HG02852 (cell line): Measurements from ENCODE around the gene WDR86.

Experiments
- ATAC-seq: cut with Tn5 transposase; IDR thresholded peaks from one replicate; pipeline ENCODE4 v1.9.1; 2021; ENCODE audit warnings: mild to moderate bottlenecking, moderate library complexity; ENCODE audit not compliant: unreplicated experiment

The WDR86 gene

DNA sequence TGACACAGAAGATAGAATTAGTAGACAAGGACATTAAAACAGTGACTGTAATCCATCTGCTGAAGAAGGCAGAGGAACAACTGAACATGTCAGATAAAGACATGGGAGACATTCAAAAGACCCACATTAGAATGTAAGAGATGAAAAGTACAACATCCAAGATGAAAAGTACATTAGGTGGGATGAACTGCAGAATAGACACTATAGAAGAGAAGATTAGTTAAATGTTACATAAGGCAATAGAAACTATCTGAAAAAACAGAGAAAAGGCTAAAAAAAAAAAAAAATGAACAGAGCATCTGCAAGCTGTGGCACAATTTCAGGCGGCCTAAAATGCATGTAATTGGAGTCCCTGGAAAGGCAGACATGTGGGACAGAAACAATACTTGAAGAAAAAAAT is 46.7 kb downstream of the WDR86 start:
- no peak for ATAC-seq

DNA sequence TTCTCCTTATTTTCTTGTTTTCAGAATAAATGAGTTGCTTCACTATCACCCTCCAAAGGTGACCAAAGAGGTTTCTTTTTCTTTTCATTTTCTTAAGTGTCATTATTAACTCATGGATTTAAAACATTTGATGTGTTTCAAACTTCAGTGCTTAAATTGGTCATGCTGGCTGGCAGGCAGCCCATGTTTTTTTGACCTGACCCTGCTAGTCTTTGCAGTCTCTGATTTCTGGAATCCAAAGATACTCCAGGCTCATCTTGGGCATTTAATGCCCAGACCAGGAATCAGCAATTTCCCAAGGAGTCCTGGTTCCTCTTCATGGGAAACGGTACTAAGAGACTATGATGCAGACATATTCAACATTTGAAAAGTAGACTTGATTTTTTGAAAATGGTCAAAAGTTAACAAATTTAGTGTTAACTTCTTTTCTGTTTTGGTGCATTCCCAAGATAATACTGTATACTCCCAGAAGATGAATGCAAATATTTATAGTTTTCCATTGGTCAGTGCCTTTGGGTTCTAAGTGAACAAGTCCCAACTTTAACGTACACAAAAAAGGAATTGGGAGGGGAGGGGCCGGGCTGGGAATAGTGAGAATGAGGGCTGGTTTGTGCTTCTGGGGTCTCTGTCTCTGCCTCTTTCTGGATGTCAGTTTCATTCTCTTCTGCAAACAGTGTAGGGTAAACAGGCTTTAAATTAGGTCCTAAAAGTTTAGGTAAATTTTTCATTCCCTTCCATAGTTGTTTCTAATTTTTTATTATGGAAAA is 48.5 kb downstream of the WDR86 start:
- ATAC-seq = no peak

DNA sequence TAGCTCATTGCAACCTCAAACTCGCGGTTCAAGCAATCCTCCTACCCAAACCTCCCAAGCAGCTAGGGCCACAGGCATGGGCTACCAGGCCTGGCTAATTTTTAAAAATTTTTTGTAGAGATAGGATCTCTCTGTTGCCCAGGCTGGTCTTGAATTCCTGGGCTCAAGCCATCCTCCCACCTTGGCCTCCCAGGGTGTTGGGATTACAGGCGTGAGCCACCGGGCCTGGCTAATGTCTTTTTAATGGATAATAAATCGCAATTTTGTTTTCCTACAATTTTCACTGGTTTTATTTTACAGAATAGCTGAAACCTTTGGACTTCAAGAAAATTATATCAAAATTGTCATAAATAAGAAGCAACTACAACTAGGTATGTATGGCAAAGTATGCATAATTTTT is 57.3 kb downstream of the WDR86 start:
- no peak for ATAC-seq

DNA sequence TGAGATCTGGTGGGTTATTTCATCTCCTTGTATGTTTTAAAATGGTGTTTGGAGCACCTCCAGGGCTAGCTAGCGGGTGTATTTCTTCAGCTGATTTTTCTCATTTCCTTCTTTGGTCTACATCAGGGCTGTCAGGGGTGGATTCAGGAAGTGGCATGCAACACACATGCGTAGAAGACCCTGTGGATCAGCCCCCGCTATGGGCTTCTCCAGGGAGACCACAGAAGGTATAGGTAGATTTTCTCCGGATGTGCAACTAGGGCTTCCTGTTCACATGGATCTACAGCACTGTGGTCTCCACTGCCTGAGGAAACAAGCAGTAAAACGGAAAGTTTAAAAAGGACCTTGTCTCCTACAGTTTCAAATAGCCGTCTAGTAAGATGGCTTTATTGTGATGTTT is 57.9 kb downstream of the WDR86 start:
- ATAC-seq = peak; percentile 45

DNA sequence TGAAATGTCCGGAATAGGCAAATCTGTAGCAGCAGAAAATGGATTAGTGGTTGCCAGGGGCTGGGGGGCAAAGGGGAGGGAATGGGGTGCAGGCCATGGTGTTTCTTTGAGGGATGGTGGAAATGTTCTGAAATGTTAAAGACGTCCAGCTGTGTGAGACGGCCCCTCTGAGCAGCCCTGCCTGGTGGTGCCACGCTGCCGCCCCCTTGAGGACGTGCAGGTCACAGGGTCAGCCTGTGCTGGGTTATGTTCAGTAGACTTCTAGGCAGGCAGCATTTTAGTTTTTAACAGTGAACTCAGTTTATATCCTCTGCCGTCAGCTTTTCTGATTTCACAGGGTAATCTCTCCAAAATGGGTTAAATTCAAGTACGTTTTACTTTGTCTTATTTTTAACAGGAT is 58.8 kb downstream of the WDR86 start:
- no peak for ATAC-seq

DNA sequence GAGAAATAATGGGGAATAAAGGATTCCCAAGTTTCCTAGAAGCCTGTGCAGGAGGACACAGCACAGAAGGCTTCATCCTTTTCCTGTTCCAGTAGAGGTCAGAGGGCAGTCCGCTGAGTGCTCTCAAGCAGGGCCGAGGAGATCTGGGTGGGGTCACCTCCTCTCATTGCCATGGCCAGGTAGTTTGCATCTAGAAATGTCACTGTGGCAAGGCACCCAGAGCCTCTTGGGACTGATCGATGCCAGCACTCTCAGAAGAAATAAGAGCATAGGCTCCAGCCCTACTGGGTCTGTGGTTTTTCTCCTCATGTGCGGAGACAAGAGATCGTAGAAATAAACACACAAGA is 60.4 kb downstream of the WDR86 start:
- ATAC-seq = peak; percentile 32

DNA sequence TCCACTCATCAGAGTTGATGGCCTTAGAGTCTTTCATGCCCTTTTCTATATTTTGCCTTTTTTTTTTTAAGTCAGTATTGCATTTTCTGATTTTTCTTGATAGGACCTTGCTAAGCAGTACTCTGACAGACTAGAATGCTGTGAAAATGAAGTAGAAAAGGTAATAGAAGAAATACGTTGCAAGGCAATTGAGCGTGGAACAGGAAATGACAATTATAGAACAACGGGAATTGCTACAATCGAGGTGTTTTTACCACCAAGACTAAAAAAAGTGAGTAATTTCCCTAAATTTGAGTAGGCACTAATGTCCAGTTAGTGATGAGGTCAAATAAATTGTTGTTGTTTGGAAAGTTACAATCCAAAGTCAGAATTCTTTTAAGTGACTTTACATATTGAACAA is 60.9 kb downstream of the WDR86 start:
- ATAC-seq = no peak

DNA sequence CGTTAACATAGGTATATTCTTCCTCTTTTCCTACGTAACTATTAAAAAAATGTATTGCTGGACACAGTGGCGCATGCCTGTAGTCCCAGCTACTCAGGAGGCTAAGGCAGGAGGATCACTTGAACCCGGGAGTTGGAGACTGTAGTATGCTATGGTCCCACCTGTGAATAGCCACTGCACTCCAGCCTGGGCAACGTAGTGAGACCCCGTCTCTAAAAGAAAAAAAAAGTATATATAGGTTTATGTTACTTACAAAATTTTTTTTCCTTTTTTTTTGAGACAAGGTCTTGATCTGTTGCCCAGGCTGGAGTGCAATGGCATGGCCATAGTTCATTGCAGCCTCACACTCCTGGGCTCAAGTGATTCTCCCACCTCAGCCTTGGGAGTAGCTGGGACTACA is 62.6 kb downstream of the WDR86 start:
- ATAC-seq = no peak

DNA sequence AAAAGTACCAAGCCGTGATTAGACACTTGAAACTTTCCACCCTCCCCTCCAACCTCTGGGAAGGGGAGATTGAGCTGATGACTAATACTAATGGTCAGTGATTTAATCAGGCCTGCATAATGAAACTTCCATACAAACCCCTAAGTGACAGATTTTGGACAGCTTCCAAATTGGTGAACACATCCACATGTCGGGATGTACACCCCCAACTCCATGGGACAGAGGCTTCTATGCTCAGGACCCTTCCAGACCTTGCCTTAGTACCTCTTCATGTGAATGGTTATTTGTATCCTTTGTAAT is 63.4 kb downstream of the WDR86 start:
- ATAC-seq = no peak

DNA sequence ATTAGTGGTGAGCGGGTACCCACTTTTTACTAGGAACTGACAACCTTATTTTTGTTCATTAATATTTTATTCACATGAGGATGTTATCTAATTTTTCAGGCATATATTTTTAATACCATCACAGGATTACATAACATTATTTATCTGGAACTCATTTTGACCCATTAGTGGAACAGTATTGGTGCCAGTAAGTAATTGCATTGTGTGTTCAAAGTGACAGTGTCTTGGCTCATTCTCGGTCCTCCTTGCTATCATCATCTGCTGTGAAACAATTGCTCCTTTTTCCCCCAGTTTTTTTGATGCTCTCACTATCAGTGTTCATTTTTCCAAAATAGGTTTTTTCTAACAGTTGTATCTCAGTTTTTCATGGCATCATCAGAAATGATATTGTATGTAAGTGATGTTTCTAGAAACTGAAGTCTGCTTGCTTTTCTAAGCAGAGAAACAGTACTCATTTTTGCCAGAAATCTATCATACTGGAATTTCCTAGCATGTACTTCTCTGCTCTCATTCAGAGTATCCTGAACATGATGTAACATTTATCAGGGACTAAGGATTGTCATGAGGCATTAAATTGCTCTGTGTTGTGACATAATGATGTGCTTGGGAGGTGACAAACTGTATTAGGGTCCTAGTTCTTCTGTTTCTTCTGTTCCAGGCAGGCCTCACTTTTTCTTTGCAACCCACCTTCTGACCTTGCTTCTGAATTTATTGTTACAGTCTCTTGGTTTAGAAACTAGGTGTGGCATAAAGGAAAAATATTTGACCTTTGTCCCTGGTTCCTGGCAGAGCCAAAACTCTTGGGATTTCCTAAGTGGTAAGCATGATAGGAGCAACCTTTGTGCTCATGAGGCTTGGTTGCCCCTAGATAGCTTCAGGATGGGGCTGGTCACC is 64.0 kb downstream of the WDR86 start:
- ATAC-seq = no peak

DNA sequence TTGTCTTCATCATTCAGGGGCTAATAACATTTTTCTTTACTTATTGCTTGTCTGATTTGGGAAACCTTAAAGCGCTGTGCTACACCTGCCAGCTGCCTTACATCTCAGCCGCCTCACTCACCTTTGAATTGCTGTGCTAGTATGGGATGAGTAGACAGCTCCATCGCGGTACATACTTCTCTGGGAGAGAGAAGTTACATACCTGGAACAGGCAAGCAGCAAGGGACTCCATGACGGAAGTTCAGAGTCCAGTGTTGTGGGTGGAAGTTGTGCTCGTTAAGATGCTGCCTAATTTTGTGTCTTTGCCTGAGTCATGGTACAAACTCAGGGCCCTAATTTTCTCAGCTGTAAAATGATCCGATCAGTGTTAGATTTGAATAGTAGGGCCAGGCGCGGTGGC is 66.3 kb downstream of the WDR86 start:
- ATAC-seq = no peak

DNA sequence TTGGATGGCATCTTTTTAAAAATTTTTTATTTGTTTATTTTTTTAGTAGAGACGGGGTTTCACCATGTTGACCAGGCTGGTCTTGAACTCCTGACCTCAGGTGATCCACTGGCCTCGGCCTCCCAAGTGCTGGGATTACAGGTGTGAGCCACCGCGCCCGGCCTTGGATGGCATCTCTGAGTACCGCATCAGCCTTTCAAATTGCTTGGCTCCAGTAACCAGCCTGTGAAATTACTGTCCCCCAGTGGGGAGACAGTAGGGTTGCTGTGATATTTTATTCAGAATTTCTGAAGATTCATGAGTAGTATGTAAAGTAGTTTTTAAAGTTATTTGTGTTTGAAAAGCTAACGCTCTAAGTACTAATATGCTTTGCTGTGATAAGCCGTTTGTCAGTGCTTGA is 67.0 kb downstream of the WDR86 start:
- no peak for ATAC-seq

DNA sequence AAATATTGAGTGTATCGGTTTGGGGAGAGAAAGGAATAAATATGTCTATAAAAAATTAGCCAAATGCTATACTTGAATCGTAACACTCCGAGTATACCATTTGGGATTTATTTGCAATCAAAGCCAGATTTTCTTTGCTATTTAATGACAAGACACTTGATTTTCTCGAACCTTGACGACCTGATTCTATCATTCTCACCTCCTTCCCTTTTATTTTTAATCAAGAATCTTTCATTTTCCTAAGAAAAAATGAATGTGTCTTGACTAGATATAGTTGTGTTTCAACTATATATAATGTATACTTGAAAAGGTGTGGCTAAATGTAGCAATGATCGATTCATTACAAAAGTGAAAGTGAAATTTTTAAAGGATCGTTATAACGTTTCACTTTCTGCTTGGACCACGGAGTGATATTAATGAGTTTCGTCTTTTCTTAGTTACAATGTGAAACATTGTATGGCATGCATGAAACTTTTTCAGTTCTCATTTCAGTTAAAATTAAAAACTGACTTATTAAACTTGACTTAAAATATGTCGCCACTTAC is 67.7 kb downstream of the WDR86 start:
- ATAC-seq = peak; percentile 52

DNA sequence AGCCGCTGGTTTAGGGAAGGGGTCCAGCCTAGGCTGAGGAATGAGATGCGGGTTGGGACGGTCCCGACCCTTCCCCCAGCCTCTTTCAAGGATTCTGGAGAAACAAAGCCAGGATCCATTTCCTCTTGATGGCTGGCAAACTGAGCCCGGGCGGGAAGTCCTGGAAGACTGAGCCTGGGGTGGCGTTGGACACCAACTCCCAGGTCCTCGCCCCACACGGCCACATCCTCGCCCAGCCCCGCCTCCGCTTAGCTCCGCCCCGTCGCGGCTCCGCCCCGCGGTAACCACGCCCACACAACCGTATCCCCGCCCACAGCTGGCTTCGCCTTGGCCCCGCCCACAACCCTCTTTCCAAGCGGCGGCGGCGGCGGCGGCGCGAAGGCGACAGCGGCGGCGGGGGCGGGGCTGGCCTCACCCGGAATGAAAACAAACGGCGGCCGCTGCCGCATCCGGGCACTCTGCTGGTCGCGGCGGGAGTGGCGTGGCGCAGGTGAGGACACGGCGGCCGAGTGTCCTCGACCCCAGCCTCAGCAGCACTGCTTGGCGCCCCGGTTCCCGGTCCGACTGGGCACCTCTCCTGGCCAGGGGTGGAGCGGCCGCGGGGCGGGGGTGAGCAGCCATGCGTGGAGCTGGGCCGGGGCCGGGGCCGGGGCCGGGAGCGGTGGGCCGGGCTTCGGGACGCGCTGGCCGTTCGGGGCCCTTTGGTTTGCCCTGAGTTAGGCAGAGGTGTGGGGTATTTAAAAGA is 68.3 kb downstream of the WDR86 start, which contains the start of gene NUB1:
NUB1 (plus strand) TSS at position 456 of the 745 bp plus-strand sequence. CDS start 3,538 bp downstream, outside the sequence.
- peak; percentile 41 for ATAC-seq

DNA sequence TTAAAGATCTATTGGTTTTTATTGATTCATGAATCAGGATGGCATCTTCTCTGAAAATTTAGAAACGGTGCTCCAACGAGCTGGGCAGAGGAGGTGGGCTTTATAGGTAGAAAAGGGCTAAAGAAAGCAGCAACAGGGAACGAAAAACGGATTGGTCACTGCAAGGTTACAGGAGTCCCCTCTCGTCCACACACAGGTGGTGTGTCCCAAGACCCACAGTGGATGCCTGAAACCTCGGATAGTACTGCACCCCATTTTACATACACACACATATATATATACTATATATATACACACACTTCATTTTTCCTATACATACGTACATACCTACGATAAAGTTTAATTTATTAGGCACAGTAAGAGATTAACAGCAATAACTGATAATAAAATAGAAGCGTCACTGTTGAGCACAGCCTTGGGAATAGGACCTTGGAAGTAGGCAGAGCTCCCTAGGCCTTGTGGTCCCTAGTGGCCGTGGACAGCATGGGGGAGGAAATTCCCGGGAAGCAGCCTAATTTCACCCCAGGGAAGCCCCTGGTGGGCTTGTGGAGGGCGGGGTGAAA is 69.0 kb downstream of the WDR86 start:
- ATAC-seq = no peak

DNA sequence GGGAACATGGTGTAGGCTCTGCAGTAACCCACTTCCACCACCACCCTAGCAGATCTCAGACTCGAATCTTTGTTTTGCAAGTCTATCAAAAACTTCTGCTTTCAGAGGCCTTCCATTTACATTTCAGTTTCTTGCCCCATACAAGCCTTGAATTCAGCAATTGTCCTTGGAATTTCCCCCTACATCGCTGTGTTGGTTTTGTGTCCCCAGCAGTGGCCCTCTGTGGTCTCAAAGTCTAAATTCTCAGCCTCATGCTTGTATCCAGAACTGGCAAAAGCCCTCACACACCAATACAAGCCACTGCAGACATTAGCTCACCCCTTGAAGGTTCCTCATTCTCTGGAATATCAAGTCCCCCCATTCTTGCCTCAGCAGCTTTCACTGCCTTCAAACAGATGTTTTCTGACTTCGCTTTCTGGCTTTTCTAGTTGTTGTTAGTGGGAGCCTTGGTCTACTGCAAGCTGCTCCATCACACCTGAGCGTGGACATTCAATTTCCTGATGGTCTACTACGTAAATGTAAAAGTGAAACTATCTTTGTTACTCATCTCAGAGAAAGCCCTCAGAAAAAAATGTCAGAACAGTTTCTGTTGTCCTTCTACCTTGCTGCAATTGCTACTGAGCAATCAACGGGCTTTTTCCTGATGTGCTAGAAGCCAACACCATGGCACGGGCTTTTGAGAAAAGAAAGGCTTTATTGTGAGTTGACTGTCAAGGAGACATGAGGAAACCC is 70.0 kb downstream of the WDR86 start:
- ATAC-seq = no peak

DNA sequence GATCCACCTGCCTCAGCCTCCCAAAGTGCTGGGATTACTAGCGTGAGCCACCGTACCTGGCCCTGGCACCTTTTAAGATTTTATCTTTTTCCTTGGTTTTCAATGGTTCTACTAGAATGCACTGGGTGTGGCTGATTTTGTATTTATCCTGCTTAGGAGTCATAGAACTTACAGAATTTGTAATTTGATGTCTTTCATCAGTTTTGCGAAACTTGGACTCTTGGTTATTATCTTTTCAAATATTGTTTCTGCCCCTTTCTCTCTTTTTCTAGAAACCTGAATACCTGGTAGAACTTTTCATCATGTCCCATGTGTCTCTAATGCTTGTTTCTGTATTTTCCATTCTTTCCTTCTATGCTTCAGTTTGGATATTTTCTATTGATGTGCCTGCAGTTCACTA is 71.0 kb downstream of the WDR86 start:
- no peak for ATAC-seq

DNA sequence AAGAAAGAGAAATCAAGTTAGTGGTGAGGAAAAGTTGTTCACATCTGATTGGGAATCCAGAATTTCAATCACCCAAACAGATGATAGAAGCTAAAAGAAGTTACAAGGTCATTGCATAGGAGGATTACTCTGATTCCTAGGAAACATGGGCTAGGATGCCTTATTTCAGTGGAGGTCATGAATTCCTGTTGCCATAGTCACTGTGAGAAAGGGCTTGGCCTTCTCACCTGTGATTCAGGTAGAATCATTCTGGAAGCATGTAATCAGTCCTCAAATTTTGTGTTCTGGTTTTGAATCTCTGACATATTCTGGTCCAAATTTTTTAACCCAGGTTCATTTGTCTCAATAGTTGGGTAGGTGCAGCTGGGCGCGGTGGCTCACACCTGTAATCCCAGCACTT is 72.5 kb downstream of the WDR86 start:
- ATAC-seq = no peak

DNA sequence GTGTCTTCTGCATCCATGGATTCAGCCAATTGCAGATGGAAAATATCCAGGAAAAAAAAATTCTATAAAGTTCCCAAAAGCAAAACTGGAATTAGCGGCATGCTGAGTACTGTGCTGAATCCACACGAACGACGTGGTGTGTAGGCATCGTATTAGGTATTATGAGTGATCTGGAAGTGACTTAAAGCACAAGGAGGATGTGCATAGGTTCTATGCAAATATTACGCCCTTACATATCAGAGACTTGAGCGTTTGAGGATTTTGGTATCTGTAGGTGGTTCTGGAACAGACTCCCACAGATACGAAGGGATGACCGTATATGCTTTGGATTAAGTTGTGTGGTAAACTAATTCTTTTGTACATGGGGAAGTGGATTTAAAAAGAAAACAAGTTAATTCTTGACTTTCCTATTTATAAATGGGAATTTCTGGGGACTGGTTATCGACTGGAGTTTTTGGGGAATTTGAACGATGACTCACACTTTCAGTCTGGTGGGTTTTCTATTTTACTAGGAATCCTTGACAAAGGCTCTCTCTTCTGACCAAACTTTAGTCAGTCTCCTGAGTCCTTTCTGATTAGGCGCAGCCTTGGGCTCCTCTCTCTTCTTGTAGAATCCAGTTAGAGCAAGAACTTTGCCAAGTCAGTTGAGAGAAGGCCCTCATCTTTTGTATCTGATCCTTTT is 73.7 kb downstream of the WDR86 start:
- no peak for ATAC-seq

DNA sequence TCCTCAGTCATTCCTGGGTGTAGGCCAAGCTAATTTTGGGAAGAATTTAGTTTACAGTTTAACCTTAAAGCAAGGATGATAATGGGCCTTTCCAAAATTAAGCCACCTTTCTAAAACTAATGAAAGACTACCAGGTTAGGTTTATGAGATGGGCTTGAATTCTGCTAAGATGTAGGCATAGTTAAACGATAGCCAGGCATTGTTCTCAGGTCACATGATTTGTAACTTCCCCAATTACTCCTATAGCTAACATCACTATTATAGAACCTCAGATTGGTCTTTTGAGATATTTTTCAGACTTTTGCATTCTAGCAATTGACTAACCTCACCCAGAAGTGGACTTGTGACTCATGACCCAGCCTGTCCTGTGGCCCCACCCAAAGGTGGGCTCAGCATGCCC is 75.2 kb downstream of the WDR86 start:
- no peak for ATAC-seq
